ENCODE measurements around the gene CNTROB.

CNTROB gene

GRCh38 chr17:7931709-7932482 lies at the start of gene CNTROB, which contains the start of gene TRAPPC1:
Gene CNTROB, plus strand, starts transcription at chr17:7932206. Its CDS starts 874 bp downstream, at chr17:7933080.
Gene TRAPPC1, minus strand, starts transcription at chr17:7931946. Its CDS starts 117 bp downstream, at chr17:7931829.
- peak; percentile 82 to 88 for DNase-seq

- no peak for DNase-seq
These were observed 49.4 kb upstream of the CNTROB start for GRCh38 chr17:7882629-7883028.

GRCh38 chr17:7883781-7884386 lies 48.1 kb upstream of the CNTROB start:
- peak in 1 of 2 experiments; percentile 11 for DNase-seq

- no peak for DNase-seq
These were observed 47.2 kb upstream of the CNTROB start for GRCh38 chr17:7884581-7885366.

GRCh38 chr17:7885367-7886226 lies 46.4 kb upstream of the CNTROB start:
- no peak for DNase-seq

GRCh38 chr17:7886227-7887037 lies 45.6 kb upstream of the CNTROB start:
- DNase-seq = no peak

GRCh38 chr17:7887038-7887481 lies 44.9 kb upstream of the CNTROB start:
- DNase-seq = peak; percentile 44 to 50

- DNase-seq = peak; percentile 55 to 58
These were observed 44.4 kb upstream of the CNTROB start for GRCh38 chr17:7887482-7888183.

GRCh38 chr17:7888184-7888920 lies 43.7 kb upstream of the CNTROB start, which contains the start of gene CHD3:
Gene CHD3, plus strand, starts transcription at chr17:7888789. Its CDS starts 212 bp downstream, at chr17:7889001.
- DNase-seq = no peak

- DNase-seq = peak; percentile 56 to 58
These were observed 42.6 kb upstream of the CNTROB start for GRCh38 chr17:7889166-7889955.

GRCh38 chr17:7893187-7893880 lies 38.7 kb upstream of the CNTROB start:
- DNase-seq = no peak

- no peak for DNase-seq
These were observed 37.8 kb upstream of the CNTROB start for GRCh38 chr17:7894226-7894625.

- DNase-seq = no peak
These were observed 37.1 kb upstream of the CNTROB start for GRCh38 chr17:7894866-7895265.

- DNase-seq = no peak
These were observed 34.9 kb upstream of the CNTROB start for GRCh38 chr17:7897090-7897489.

- peak; percentile 13 to 19 for DNase-seq
These were observed 34.2 kb upstream of the CNTROB start for GRCh38 chr17:7897773-7898172.

- DNase-seq = no peak
These were observed 28.6 kb upstream of the CNTROB start for GRCh38 chr17:7903154-7904103.

GRCh38 chr17:7909089-7909488 lies 22.9 kb upstream of the CNTROB start:
- no peak for DNase-seq

Data from AML-193 (cell line).